ENCODE measurements around the gene HOXB9. TPM values are rescaled to one million over a fixed set of nuclear protein-coding genes. Genes with fewer than 3 reads are reported as not detected.

HOXB9 gene
- total and polyA plus RNA-seq, 9 of the 15 experiments (the other 6 are each of a cell fraction or from before 2014, with no cell fraction given), result 3.1 to 196 (median 77.6) TPM

DNA sequence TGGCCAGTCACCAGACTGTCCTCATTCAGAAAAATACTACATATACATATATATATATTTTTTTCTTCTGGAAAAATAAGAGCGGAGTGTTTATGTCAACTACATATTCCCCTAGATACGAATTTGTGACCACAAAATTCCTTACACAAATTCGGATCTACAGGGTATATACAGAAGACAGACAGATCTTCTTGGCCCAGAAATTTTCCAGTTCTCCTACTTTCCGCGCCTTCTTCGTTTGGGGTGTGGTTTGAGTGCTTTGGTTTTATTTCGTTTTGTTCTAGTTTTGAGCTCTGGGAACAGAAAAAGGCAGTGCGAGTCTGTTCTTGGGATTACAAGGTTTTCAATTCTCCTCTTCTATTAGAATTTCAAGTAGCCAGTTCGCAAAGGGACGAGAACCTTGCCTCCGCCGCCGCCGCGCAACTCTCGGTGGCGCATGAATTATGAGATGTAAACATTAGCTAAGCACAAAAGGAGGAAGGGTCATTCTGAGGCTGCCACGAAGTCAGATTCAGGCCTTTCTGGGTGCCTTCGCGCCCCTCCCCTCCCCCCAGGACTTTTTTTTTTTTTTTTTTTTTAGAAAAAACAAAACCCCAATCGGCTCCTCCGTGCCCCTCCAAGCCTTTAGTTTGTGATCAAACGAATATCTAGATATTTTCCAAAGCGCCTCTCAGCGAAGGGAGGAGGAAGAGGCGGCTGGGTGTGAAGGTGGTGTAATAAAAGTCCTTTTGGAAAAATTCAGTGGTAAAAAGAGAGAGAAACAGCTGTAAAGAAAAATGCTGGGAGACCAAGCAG, 46.2 kb downstream of the HOXB9 start (continued):
- TF ChIP-seq YY1 (IDR thresholded peaks at IDR 0.05; ENCODE audit: borderline replicate concordance in 1 of 3, control insufficient read depth in 1 of 3, extremely low read depth in 1 of 3, insufficient read depth in 3 of 3, insufficient read length in 1 of 3, insufficient replicate concordance in 2 of 3, low read depth in 1 of 3, low read length in 2 of 3) (peak in 1 of 3 experiments; percentile 27), GATAD2A (IDR thresholded peaks at IDR 0.05) (no peak), NFIC (IDR thresholded peaks at IDR 0.05) (no peak), C11orf30 (IDR thresholded peaks at IDR 0.05; ENCODE audit: low read depth) (no peak), NR1H2 (CRISPR knock-in tag; IDR thresholded peaks at IDR 0.05) (no peak), FOXJ2 (tag; IDR thresholded peaks at IDR 0.05) (no peak), MEIS2 (IDR thresholded peaks at IDR 0.05; ENCODE audit: partially characterized antibody) (peak; percentile 84), ZNF589 (CRISPR knock-in tag; IDR thresholded peaks at IDR 0.05; ENCODE audit: low read depth) (no peak), PYGO2 (tag; IDR thresholded peaks at IDR 0.05) (no peak), ZNF384 (IDR thresholded peaks at IDR 0.05; ENCODE audit: low read depth, low read length) (peak; percentile 95), CBX3 (IDR thresholded peaks at IDR 0.05; ENCODE audit: borderline replicate concordance in 1 of 2, low read length in 2 of 2) (no peak), ZNF507 (tag; conservative IDR thresholded peaks at IDR 0.05) (no peak), ZFP36 (IDR thresholded peaks at IDR 0.05; ENCODE audit: low read depth, low read length, partially characterized antibody) (no peak), ZNF551 (CRISPR knock-in tag; IDR thresholded peaks at IDR 0.05) (no peak), ZFX (CRISPR knock-in tag; IDR thresholded peaks at IDR 0.05) (peak; percentile 52; the same call in 1 of the 2 replicates), MECOM (CRISPR knock-in tag; IDR thresholded peaks at IDR 0.05) (no peak), ZNF695 (CRISPR knock-in tag; IDR thresholded peaks at IDR 0.05) (no peak), EP300 (IDR thresholded peaks at IDR 0.05; ENCODE audit: low read length) (no peak), MYNN (IDR thresholded peaks at IDR 0.05) (peak; percentile 67; the same call in 1 of the 2 replicates), MYNN (CRISPR knock-in tag; IDR thresholded peaks at IDR 0.05) (no peak), RAD21 (CRISPR knock-in tag; conservative IDR thresholded peaks at IDR 0.05 in 1 of 2, IDR thresholded peaks at IDR 0.05 in 1 of 2) (no peak), ZNF583 (CRISPR knock-in tag; IDR thresholded peaks at IDR 0.05) (0 out of 2 replicates have a peak, but pooled peaks have one; percentile 32), ZEB2 (IDR thresholded peaks at IDR 0.05) (no peak)
- TF ChIP-seq, protein P1, sequence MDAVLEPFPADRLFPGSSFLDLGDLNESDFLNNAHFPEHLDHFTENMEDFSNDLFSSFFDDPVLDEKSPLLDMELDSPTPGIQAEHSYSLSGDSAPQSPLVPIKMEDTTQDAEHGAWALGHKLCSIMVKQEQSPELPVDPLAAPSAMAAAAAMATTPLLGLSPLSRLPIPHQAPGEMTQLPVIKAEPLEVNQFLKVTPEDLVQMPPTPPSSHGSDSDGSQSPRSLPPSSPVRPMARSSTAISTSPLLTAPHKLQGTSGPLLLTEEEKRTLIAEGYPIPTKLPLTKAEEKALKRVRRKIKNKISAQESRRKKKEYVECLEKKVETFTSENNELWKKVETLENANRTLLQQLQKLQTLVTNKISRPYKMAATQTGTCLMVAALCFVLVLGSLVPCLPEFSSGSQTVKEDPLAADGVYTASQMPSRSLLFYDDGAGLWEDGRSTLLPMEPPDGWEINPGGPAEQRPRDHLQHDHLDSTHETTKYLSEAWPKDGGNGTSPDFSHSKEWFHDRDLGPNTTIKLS (IDR thresholded peaks at IDR 0.05; ENCODE audit: borderline replicate concordance, low read depth), result peak; percentile 96
- TF ChIP-seq, protein P2, sequence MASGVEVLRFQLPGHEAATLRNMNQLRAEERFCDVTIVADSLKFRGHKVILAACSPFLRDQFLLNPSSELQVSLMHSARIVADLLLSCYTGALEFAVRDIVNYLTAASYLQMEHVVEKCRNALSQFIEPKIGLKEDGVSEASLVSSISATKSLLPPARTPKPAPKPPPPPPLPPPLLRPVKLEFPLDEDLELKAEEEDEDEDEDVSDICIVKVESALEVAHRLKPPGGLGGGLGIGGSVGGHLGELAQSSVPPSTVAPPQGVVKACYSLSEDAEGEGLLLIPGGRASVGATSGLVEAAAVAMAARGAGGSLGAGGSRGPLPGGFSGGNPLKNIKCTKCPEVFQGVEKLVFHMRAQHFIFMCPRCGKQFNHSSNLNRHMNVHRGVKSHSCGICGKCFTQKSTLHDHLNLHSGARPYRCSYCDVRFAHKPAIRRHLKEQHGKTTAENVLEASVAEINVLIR (CRISPR knock-in tag; IDR thresholded peaks at IDR 0.05), result no peak
- TF ChIP-seq, protein P3, sequence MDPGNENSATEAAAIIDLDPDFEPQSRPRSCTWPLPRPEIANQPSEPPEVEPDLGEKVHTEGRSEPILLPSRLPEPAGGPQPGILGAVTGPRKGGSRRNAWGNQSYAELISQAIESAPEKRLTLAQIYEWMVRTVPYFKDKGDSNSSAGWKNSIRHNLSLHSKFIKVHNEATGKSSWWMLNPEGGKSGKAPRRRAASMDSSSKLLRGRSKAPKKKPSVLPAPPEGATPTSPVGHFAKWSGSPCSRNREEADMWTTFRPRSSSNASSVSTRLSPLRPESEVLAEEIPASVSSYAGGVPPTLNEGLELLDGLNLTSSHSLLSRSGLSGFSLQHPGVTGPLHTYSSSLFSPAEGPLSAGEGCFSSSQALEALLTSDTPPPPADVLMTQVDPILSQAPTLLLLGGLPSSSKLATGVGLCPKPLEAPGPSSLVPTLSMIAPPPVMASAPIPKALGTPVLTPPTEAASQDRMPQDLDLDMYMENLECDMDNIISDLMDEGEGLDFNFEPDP (CRISPR knock-in tag; IDR thresholded peaks at IDR 0.05), result no peak

All from K562 (cell line).